Natural killer cell treated with Interleukin-12 subunit alpha and Interleukin-12 subunit beta and Interleukin-15 and Interleukin-18, amount 100 ng/mL, for 72 hours (primary cell): Measurements from ENCODE around the gene ZNF446. TPM values are rescaled to one million over a fixed set of nuclear protein-coding genes. Genes with fewer than 3 reads are reported as not detected.
"Not testable (repeated sequence)": the region's sequence is repeated elsewhere in the genome, so short reads cannot be mapped to it uniquely, and the experiment has no call there.

Experiments used
- ATAC-seq, 2 donors: fragments of 150-1000 bp; cut with Tn5 transposase in 1 of 2; sonication (Bioruptor Pico), chemical (Tn5 transposase) in 1 of 2; 2 replicates each; pipeline ENCODE4 v1.10.0; 2021
- DNase-seq: peaks from one replicate; pipeline ENCODE4 v3.0.0; 2022; ENCODE audit warnings: low spot score
- H3K27ac Mint-ChIP-seq, 2 donors: 1 replicate in 1 of 2; 2 replicates in 1 of 2; pipeline ENCODE4 v1.8.0; 2022; ENCODE audit warnings: mixed read lengths in 2 of 2, mild to moderate bottlenecking in 1 of 2, moderate library complexity in 1 of 2
- H3K27me3 Mint-ChIP-seq, 2 donors: 1 replicate in 1 of 2; 2 replicates in 1 of 2; pipeline ENCODE4 v1.8.0; 2022; ENCODE audit warnings: mixed read lengths in 2 of 2
- H3K36me3 Mint-ChIP-seq: one replicate; pipeline ENCODE4 v1.8.0; 2022; ENCODE audit warnings: mixed read lengths
- H3K4me1 Mint-ChIP-seq, 2 donors: 1 replicate in 1 of 2; 2 replicates in 1 of 2; pipeline ENCODE4 v1.8.0; 2022; ENCODE audit warnings: low read depth in 2 of 2, mixed read lengths in 2 of 2, mild to moderate bottlenecking in 1 of 2
- H3K4me3 Mint-ChIP-seq: one replicate; pipeline ENCODE4 v1.8.0; 2022; ENCODE audit warnings: mixed read lengths
- H3K9me3 Mint-ChIP-seq: 2 replicates; pipeline ENCODE4 v1.8.0; 2022; ENCODE audit warnings: mixed read lengths
- total RNA-seq, 2 donors: library from RNA; stranded (reverse); gene quantifications; one replicate each; pipeline ENCODE4 v1.2.3, GENCODE V29; 2022

The ZNF446 gene
- total RNA-seq = 1 to 10 TPM; 3.9 to 5.8 TPM

DNA sequence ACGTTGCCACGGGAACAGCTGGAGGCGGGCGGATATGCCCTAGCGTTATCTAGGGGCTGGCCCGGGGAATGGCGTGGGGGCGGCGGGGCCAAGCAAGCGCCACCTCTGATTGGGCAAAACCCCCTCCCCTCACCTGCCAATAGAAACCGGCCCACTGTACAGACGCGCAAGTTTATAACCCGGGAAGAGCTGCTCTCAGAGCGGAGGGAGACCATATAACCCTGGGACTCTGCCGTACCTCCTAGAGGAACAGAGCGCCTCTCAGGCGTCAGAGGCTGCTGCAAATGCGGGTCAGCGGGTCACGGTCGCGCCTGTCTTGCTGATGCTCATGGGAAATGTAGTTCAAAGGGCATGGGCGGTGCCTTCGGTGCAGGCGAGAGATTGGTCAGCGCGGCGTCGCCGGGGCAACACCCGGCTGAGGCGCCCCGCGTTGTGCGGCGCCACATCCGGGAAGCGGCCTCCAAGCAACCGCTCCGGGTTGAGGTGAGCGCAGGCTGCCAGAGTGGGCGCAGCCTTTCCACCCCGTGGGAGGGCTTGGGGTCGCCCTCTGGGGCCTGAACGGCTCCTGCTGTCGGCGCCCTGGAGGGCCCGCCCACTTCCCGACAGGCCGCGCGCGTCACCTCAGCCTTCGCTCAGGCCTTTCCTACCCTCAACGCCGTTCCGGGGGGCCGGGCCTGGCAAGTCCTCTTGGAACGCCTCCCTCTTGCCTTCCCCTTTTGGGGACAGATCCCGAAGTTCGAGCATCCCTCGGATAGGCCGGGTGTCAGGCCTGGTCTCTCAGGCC, at the start of gene ZNF446:
TSS of gene ZNF446 (plus strand) at position 639 of the 784 bp plus-strand sequence. CDS start 867 bp downstream, outside the sequence.
- peak within 1 kb of the TSS; percentile 84 to 89 for H3K27ac Mint-ChIP-seq
- DNase-seq (peak; percentile 96), ATAC-seq (peak; percentile 93 to 95)
- peaks cover 11 to 13% of the 10 kb centered on the region in 2 donors for H3K4me1 Mint-ChIP-seq
- no peaks in the 10 kb centered on the region for H3K9me3 Mint-ChIP-seq
- no peaks in the 10 kb centered on the region for H3K36me3 Mint-ChIP-seq
- peak within 1 kb of the TSS; percentile 88 for H3K4me3 Mint-ChIP-seq
- H3K27me3 Mint-ChIP-seq = no peaks in the 10 kb centered on the region

DNA sequence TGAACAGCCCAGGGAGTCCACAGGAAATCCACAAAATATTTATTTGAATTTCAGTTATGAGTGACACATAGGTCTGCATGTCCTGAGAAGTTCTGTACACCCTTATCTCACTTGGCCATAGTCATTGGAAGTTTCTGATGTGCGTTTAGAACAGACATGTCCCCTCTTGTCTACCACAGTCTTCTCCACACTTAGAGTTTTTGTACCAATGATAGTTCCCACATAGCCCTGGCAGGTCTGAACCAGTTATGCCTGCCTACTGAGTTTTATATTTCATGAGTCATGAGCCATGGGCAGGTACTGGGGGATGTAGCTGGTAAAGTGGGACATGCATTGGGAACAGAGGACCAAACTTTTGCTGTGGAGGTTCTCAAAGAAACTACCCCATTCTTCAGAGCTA, 47.5 kb upstream of the ZNF446 start:
- no peaks in the 10 kb centered on the region for H3K27me3 Mint-ChIP-seq
- DNase-seq (no peak), ATAC-seq (no peak)
- H3K27ac Mint-ChIP-seq = no peak overlapping the region
- H3K36me3 Mint-ChIP-seq = peaks cover 26% of the 10 kb centered on the region
- H3K4me3 Mint-ChIP-seq = no peak overlapping the region
- H3K4me1 Mint-ChIP-seq = no peaks in the 10 kb centered on the region
- peaks cover 12% of the 10 kb centered on the region for H3K9me3 Mint-ChIP-seq

- Mint-ChIP-seq H3K4me3 (no peak overlapping the region), H3K27me3 (no peaks in the 10 kb centered on the region), H3K27ac (no peak overlapping the region), H3K9me3 (peaks cover 12% of the 10 kb centered on the region), H3K36me3 (peaks cover 37% of the 10 kb centered on the region), H3K4me1 (no peaks in the 10 kb centered on the region)
- DNase-seq = no peak
- ATAC-seq = no peak
Observed at GRCh38 chr19:58429745-58430144, 46.4 kb upstream of the ZNF446 start.

DNA sequence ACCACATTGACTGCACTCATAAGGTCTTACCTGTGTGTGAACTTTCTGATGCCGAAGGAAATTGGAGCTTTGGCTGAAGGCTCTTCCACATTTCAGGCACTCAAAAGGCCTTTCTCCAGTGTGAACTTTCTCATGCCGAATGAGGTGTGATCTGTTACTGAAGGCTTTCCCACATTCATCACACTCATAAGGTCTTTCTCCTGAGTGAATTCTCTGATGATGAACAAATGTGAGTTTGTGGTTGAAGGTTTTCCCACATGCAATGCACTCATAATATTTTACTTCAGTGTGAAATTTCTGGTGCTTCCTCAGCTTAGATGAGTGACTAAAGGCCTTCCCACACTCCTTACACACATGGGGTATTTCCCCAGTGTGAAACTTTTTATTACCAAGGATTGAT, 41.9 kb upstream of the ZNF446 start:
- Mint-ChIP-seq H3K36me3 (peaks cover 74% of the 10 kb centered on the region), H3K9me3 (peaks cover 22% of the 10 kb centered on the region)

DNA sequence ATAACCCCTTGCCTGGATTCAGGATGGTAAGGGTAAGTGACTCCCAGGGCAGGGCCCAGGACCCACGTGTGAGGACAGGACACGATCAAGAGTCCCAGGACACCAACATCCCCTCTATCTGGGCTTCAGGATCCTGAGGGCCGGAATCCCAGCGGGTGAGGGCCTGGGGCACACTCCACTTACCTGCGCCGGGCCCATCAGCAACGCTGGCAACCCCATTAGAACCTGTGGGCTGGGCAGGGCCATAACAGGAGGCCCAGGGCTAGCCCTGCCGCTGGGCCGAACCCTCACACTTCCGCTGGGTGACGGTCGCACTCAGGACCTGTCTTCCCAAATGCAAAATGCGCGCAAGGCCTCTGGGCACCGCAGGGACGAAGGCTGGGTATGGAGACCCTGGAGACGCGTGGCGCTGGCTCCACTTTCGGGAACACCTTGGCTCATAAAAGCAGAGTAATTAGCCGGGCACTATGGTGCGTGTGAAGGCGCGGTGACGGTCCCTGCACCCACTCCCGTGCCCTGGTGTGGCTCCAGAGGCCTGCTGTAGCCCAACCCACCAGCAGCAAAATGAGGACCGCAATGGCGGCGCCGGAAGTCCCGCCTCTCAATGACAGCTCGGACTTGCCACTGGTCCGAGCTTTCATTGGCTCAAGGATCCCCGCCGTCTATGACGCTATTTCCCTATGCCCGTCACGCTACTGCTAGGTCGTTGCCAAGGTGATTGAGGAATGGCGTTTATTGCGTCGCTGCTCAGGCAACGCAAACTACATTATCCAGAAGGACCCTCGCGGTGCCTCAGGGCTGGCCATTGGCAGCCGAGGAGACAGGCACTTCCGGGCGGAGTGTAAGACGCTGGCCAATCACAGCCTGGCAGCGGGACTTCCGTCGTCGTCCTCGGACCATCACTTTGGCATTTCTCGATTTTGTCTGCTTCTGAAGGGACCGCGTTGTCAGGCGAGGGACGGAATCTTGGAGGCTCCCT, 36.3 kb upstream of the ZNF446 start, which contains the start of gene ZNF132:
TSS of gene ZNF132 (minus strand) at position 578 of the 979 bp plus-strand sequence. CDS start at position 246, 332 bp downstream.
- Mint-ChIP-seq H3K4me3 (peak within 1 kb of the TSS; percentile 92), H3K4me1 (peaks cover 25 to 26% of the 10 kb centered on the region in 2 donors), H3K9me3 (peaks cover 22% of the 10 kb centered on the region), H3K27me3 (peaks cover 0 to 3% of the 10 kb centered on the region in 2 donors), H3K36me3 (peaks cover 59% of the 10 kb centered on the region), H3K27ac (peak within 1 kb of the TSS; percentile 83 to 85)
- ATAC-seq = peak; percentile 99
- DNase-seq = peak; percentile 98

More for the DNA sequence above, 41.9 kb upstream of the ZNF446 start:
- Mint-ChIP-seq H3K27me3 (no peaks in the 10 kb centered on the region), H3K4me3 (no peak overlapping the region), H3K4me1 (peaks cover 7 to 10% of the 10 kb centered on the region in 2 donors), H3K27ac (no peak overlapping the region)
- ATAC-seq = no peak
- no peak for DNase-seq

GRCh38 chr19:58440556-58440955, 35.6 kb upstream of the ZNF446 start:
- Mint-ChIP-seq H3K27ac (peak overlapping the region; percentile 83 to 85), H3K9me3 (peaks cover 22% of the 10 kb centered on the region), H3K36me3 (peaks cover 52% of the 10 kb centered on the region), H3K4me3 (peak overlapping the region; percentile 92), H3K27me3 (peaks cover 0 to 3% of the 10 kb centered on the region in 2 donors), H3K4me1 (peaks cover 25 to 26% of the 10 kb centered on the region in 2 donors)
- DNase-seq (no peak), ATAC-seq (no peak)

- not testable (repeated sequence) for H3K4me3 Mint-ChIP-seq, H3K27ac Mint-ChIP-seq, H3K27me3 Mint-ChIP-seq, DNase-seq, ATAC-seq
- H3K4me1 Mint-ChIP-seq = peaks cover 23 to 26% of the 10 kb centered on the region in 2 donors
- H3K36me3 Mint-ChIP-seq = peaks cover 34% of the 10 kb centered on the region
- H3K9me3 Mint-ChIP-seq = peaks cover 13% of the 10 kb centered on the region
Observed at GRCh38 chr19:58442986-58443385, 33.2 kb upstream of the ZNF446 start.

DNA sequence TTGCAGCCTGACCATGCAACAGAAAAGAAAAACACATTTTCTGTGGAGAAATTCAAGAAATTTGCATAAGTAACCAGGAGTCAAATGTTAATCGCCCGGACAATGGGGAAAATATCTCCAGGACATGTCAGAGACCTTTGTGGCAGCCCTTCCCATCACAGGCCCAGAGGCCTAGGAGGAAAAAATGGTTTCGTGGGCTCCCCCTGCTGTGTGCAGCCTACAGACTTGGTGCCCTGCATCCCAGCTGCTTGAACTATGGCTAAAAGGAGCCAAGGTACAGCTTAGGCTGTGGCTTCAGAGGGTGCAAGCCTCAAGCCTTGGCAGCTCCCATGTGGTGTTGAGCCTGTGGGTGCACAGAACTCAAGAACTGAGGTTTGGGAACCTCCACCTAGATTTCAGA, 27.3 kb upstream of the ZNF446 start:
- not testable (repeated sequence) for H3K9me3 Mint-ChIP-seq, H3K4me3 Mint-ChIP-seq, ATAC-seq, DNase-seq, H3K27ac Mint-ChIP-seq
- H3K4me1 Mint-ChIP-seq = peaks cover 18 to 19% of the 10 kb centered on the region in 2 donors
- peaks cover 12 to 22% of the 10 kb centered on the region in 2 donors for H3K27me3 Mint-ChIP-seq
- peaks cover 15% of the 10 kb centered on the region for H3K36me3 Mint-ChIP-seq

- H3K27ac Mint-ChIP-seq = peak overlapping the region in 1 of 2 donors; percentile 11
- H3K36me3 Mint-ChIP-seq = peaks cover 15% of the 10 kb centered on the region
- H3K4me1 Mint-ChIP-seq = peaks cover 19 to 20% of the 10 kb centered on the region in 2 donors
- H3K27me3 Mint-ChIP-seq = peaks cover 12 to 18% of the 10 kb centered on the region in 2 donors
- H3K9me3 Mint-ChIP-seq, H3K4me3 Mint-ChIP-seq, DNase-seq, ATAC-seq: not testable (repeated sequence)
Observed at GRCh38 chr19:58449980-58450379, 26.2 kb upstream of the ZNF446 start.

DNA sequence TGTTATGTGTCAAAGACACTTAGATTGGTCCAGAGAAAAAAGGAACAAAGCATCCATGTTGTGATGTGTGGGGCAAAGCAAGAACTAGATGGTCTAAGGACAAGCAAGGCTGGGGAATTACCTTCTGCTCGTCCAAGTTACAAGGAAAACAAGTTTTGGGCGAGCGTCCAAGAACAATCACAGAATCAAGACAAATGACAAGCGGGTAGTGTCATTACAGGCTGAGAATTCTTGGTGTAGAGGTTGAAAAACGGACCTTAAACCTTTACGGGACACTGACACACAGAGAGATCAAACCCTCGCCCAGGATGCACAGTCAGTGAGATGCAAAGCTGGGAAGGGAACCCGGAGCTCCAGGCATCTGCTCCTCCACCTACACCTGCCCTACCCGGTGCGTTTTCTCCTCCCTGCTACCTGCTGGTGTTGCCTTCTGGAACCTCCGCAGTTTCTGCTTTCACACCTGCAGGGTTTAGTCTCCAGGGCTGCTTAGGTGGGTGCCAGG, 25.2 kb upstream of the ZNF446 start:
- Mint-ChIP-seq H3K4me3 (peak overlapping the region; percentile 93), H3K27ac (peak overlapping the region; percentile 11 to 57), H3K9me3 (no peaks in the 10 kb centered on the region), H3K27me3 (peaks cover 12 to 18% of the 10 kb centered on the region in 2 donors), H3K36me3 (peaks cover 15% of the 10 kb centered on the region), H3K4me1 (peaks cover 19 to 20% of the 10 kb centered on the region in 2 donors)
- no peak for ATAC-seq
- DNase-seq = no peak

- DNase-seq (peak; percentile 95), ATAC-seq (peak; percentile 98 to 99)
- Mint-ChIP-seq H3K4me3 (peak within 1 kb of the TSS; percentile 93), H3K9me3 (no peaks in the 10 kb centered on the region), H3K4me1 (peaks cover 19 to 20% of the 10 kb centered on the region in 2 donors), H3K27ac (peak within 1 kb of the TSS; percentile 11 to 57), H3K27me3 (peaks cover 12 to 18% of the 10 kb centered on the region in 2 donors), H3K36me3 (peaks cover 15% of the 10 kb centered on the region)
Observed at GRCh38 chr19:58451358-58452101, 24.6 kb upstream of the ZNF446 start, which contains the start of gene ZNF324B. TSS of gene ZNF324B (plus strand) at chr19:58451622. CDS start at chr19:58453702, 2,080 bp downstream.

GRCh38 chr19:58453743-58454142, 22.4 kb upstream of the ZNF446 start:
- Mint-ChIP-seq H3K4me1 (peaks cover 19 to 23% of the 10 kb centered on the region in 2 donors), H3K27me3 (peaks cover 0 to 9% of the 10 kb centered on the region in 2 donors), H3K27ac (no peak overlapping the region), H3K4me3 (peak overlapping the region; percentile 38), H3K9me3 (no peaks in the 10 kb centered on the region), H3K36me3 (peaks cover 6% of the 10 kb centered on the region)
- DNase-seq (no peak), ATAC-seq (no peak)
